ENCODE data around the gene ASB1. TPM values are rescaled to one million over a fixed set of nuclear protein-coding genes. Genes with fewer than 3 reads are reported as not detected.

The ASB1 gene
- total RNA-seq, 1 experiment from 2014 or later = 28.9 TPM

DNA sequence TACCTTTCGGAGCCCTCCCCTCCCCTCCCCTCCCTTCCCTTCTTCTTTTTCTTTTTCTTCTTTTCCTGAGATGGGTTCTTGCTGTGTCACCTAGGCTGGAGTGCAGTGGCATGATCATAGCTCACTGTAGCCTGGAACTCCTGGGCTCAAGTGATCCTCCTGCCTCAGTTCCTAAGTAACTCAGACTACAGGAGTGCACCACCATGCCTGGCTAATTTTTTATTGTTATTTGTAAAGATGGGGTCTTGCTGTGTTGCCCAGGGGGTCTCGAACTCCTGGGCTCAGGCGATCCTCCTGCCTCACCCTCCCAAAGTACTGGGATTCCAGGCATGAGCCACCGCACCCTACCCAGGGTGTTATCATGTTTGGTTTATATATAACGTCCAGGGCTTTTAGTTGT lies 66.7 kb downstream of the ASB1 start:
- no TSS peak for BruUV-seq (replicated peaks)
- H3K9ac ChIP-seq (ENCODE audit: low read length) = no peak overlapping the region
- no peaks in the 10 kb centered on the region for H4K20me1 ChIP-seq (ENCODE audit: low read length)
- H3F3A ChIP-seq (ENCODE audit: low read length, unreplicated experiment) = no peaks in the 10 kb centered on the region
- no peak overlapping the region for H2AFZ ChIP-seq (ENCODE audit: low read length)
- no peak for DNase-seq
- no peaks in the 10 kb centered on the region for H3K79me2 ChIP-seq (ENCODE audit: low read length)
- H3K27me3 ChIP-seq (ENCODE audit: low read length) = no peaks in the 10 kb centered on the region
- TF ChIP-seq, protein P1, sequence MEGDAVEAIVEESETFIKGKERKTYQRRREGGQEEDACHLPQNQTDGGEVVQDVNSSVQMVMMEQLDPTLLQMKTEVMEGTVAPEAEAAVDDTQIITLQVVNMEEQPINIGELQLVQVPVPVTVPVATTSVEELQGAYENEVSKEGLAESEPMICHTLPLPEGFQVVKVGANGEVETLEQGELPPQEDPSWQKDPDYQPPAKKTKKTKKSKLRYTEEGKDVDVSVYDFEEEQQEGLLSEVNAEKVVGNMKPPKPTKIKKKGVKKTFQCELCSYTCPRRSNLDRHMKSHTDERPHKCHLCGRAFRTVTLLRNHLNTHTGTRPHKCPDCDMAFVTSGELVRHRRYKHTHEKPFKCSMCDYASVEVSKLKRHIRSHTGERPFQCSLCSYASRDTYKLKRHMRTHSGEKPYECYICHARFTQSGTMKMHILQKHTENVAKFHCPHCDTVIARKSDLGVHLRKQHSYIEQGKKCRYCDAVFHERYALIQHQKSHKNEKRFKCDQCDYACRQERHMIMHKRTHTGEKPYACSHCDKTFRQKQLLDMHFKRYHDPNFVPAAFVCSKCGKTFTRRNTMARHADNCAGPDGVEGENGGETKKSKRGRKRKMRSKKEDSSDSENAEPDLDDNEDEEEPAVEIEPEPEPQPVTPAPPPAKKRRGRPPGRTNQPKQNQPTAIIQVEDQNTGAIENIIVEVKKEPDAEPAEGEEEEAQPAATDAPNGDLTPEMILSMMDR (conservative IDR thresholded peaks at IDR 0.05; ENCODE audit: low read depth, low read length) = no peak
- TF ChIP-seq EZH2phosphoT487 (IDR thresholded peaks at IDR 0.05; ENCODE audit: borderline replicate concordance, low read length) (no peak), EZH2 (IDR thresholded peaks at IDR 0.05; ENCODE audit: low read length, unreplicated experiment) (no peak)
- H3K36me3 ChIP-seq (ENCODE audit: low read depth, low read length) = no peaks in the 10 kb centered on the region
- no peak for ATAC-seq
- no peak overlapping the region for H3K27ac ChIP-seq (ENCODE audit: low read length)
- no peaks in the 10 kb centered on the region for H3K9me2 ChIP-seq (replicated peaks; ENCODE audit: low read length)
- H3K4me3 ChIP-seq (ENCODE audit: low read length) = no peak overlapping the region
- no peaks in the 10 kb centered on the region for H3K9me3 ChIP-seq (ENCODE audit: low read length)
- no peaks in the 10 kb centered on the region; the same call in 1 of the 2 replicates for H3K4me1 ChIP-seq (ENCODE audit: insufficient read depth, low read length)
- POLR2A ChIA-PET (ENCODE audit: unreplicated experiment) = no interaction called here
- CTCF ChIA-PET = no interaction called here
- intact Hi-C loops (cut with micrococcal nuclease) = no loop called here
- no peak overlapping the region for H3K4me2 ChIP-seq (ENCODE audit: low read length)

DNA sequence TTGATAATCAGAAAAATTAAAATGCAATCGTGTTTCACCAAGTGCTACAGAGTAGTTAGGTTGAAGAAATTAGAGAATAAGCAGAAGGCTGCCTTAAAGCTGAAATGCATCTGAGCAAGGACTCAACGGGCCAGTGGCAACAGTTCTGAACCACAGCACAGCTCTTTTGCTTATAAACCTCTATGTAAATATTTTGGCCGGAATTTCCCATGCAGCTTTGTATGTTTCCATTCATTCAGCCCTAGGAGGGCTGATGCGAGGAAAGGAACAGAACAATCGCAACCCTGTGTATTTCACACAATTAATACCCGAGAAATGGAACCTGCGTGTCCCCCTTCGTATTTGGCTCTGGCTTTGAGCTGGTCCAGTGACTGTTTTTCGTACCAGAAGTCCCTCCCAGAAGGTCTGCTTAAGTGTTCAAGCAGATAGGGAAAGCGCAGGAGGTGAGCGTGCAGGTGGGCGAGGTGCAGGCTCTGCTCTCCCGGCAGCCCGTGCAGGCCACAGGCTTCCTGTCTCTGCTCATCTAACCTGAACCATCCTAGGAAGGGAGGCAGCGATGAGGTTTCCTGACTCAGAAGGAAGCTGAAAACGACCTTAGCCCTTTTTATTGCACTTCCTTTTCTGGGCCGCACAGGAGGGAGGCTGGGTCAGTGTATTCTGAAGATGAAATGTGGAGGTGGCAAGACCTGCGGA lies 67.3 kb downstream of the ASB1 start:
- TF ChIP-seq, protein P1 (conservative IDR thresholded peaks at IDR 0.05; ENCODE audit: low read depth, low read length) = no peak
- TF ChIP-seq EZH2phosphoT487 (IDR thresholded peaks at IDR 0.05; ENCODE audit: borderline replicate concordance, low read length) (no peak), EZH2 (IDR thresholded peaks at IDR 0.05; ENCODE audit: low read length, unreplicated experiment) (no peak)
- H3K4me2 ChIP-seq (ENCODE audit: low read length) = no peak overlapping the region
- no peaks in the 10 kb centered on the region for H3K27me3 ChIP-seq (ENCODE audit: low read length)
- ChIA-PET POLR2A (ENCODE audit: unreplicated experiment) (no interaction called here), CTCF (no interaction called here)
- no peaks in the 10 kb centered on the region for H3K9me3 ChIP-seq (ENCODE audit: low read length)
- BruUV-seq (replicated peaks) = no TSS peak
- no peak overlapping the region for H3K9ac ChIP-seq (ENCODE audit: low read length)
- no peaks in the 10 kb centered on the region for H4K20me1 ChIP-seq (ENCODE audit: low read length)
- H3K4me1 ChIP-seq (ENCODE audit: insufficient read depth, low read length) = no peaks in the 10 kb centered on the region; the same call in 1 of the 2 replicates
- H3K4me3 ChIP-seq (ENCODE audit: low read length) = no peak overlapping the region
- intact Hi-C loops (cut with micrococcal nuclease) = no loop called here
- H3K27ac ChIP-seq (ENCODE audit: low read length) = no peak overlapping the region
- DNase-seq (peak; percentile 4), ATAC-seq (no peak)
- no peaks in the 10 kb centered on the region for H3K9me2 ChIP-seq (replicated peaks; ENCODE audit: low read length)
- no peaks in the 10 kb centered on the region for H3K79me2 ChIP-seq (ENCODE audit: low read length)
- H2AFZ ChIP-seq (ENCODE audit: low read length) = no peak overlapping the region
- no peaks in the 10 kb centered on the region for H3F3A ChIP-seq (ENCODE audit: low read length, unreplicated experiment)
- H3K36me3 ChIP-seq (ENCODE audit: low read depth, low read length) = no peaks in the 10 kb centered on the region

DNA sequence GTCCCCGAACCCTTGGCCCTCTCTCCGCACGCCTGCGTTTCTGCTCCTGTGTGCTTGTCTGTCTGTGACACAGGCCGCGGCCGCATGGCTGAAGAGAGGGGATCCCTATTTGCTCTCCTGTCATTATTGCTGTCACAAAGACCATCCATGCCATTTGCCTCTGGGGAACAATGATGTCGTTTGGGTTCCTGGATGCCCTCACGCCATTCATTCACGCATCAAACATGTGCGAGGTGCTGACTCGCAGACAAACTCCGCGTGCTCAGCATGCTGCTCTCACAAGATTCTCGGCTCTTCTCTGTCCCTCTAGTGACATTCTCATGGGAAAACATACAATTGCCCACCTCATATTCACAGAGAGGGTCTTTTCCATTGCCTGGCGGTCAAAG lies 67.8 kb downstream of the ASB1 start:
- no peak for ATAC-seq
- no peaks in the 10 kb centered on the region for H3K9me2 ChIP-seq (replicated peaks; ENCODE audit: low read length)
- no peak for DNase-seq
- BruUV-seq (replicated peaks) = no TSS peak
- POLR2A ChIA-PET (ENCODE audit: unreplicated experiment) = no interaction called here
- H3K4me3 ChIP-seq (ENCODE audit: low read length) = no peak overlapping the region
- H3K27ac ChIP-seq (ENCODE audit: low read length) = no peak overlapping the region
- no peaks in the 10 kb centered on the region for H4K20me1 ChIP-seq (ENCODE audit: low read length)
- H3K36me3 ChIP-seq (ENCODE audit: low read depth, low read length) = no peaks in the 10 kb centered on the region
- H3F3A ChIP-seq (ENCODE audit: low read length, unreplicated experiment) = no peaks in the 10 kb centered on the region
- H3K9me3 ChIP-seq (ENCODE audit: low read length) = no peaks in the 10 kb centered on the region
- no peak overlapping the region for H3K9ac ChIP-seq (ENCODE audit: low read length)
- H3K4me1 ChIP-seq (ENCODE audit: insufficient read depth, low read length) = no peaks in the 10 kb centered on the region; the same call in 1 of the 2 replicates
- no peaks in the 10 kb centered on the region for H3K27me3 ChIP-seq (ENCODE audit: low read length)
- intact Hi-C loops (cut with micrococcal nuclease) = no loop called here
- TF ChIP-seq, protein P1 (conservative IDR thresholded peaks at IDR 0.05; ENCODE audit: low read depth, low read length) = no peak
- no peaks in the 10 kb centered on the region for H3K79me2 ChIP-seq (ENCODE audit: low read length)
- H3K4me2 ChIP-seq (ENCODE audit: low read length) = no peak overlapping the region
- CTCF ChIA-PET = no interaction called here
- H2AFZ ChIP-seq (ENCODE audit: low read length) = no peak overlapping the region
